HepG2 (cell line): Measurements from ENCODE around the gene NEU1. TPM values are rescaled to one million over a fixed set of nuclear protein-coding genes. Genes with fewer than 3 reads are reported as not detected.

Experiments used
- ATAC-seq: fragments of 200-7000 bp; cut with Tn5 transposase; 3 replicates; pipeline ENCODE4 v1.9.1; 2020; ENCODE audit warnings: mild to moderate bottlenecking, moderate library complexity
- BruUV-seq: library from RNA; stranded (reverse); fragments of 400-500 nt; replicated peaks from 2 replicates; lab custom pipeline; 2021; lab: Mats Ljungman, UMichigan
- CTCF ChIA-PET: fragments of 300-600 bp; formaldehyde crosslinking; extraction: SDS; loops from one replicate; lab custom pipeline; 2021; ENCODE audit warnings: low total read pairs, inconsistent platforms, low intra/inter-chr PET ratio; lab: Yijun Ruan, JAX
- POLR2A ChIA-PET: fragments of 350-600 bp; sonication (Branson Sonifier 250); formaldehyde crosslinking; loops from one replicate; lab custom pipeline; 2020; ENCODE audit warnings: antibody characterized with exemption, inconsistent platforms; lab: Yijun Ruan, JAX
- DNase-seq: peaks from one replicate; pipeline ENCODE4 v3.0.0-alpha.2; 2015; ENCODE audit warnings: low spot score
- FAIRE-seq: peaks from 3 replicates; lab custom pipeline; 2011; peaks lifted over from hg19 to GRCh38; lab: Jason Lieb, UNC
- H2AFZ ChIP-seq: one replicate; pipeline ENCODE4 v1.6.1; 2011; ENCODE audit warnings: low read length, inconsistent platforms
- H3K27ac ChIP-seq: fragments of 300-600 bp; 3 replicates; pipeline ENCODE4 v1.8.0; 2011; ENCODE audit warnings: mixed run types, mild to moderate bottlenecking, mixed read lengths, low read length, inconsistent platforms; ENCODE audit not compliant: insufficient read depth; ENCODE audit errors: extremely low read length
- H3K27me3 ChIP-seq, 2 experiments: fragments of 200-600 bp in 1 of 2; 2 replicates in 1 of 2; 3 replicates in 1 of 2; pipeline versions ENCODE4 v1.6.0 to v1.8.0; 2011; ENCODE audit warnings: low read length in 2 of 2, mild to moderate bottlenecking in 2 of 2, moderate library complexity in 2 of 2, inconsistent platforms in 1 of 2; ENCODE audit not compliant: insufficient read depth in 2 of 2, control insufficient read depth in 1 of 2
- H3K36me3 ChIP-seq, 2 experiments: fragments of 200-600 bp in 1 of 2; replicated peaks in 1 of 2; 2 replicates in 1 of 2; 3 replicates in 1 of 2; pipeline versions ENCODE4 v1.5.1 to v1.8.0; 2011; ENCODE audit warnings: low read length in 2 of 2, inconsistent platforms in 1 of 2; ENCODE audit not compliant: insufficient read depth in 2 of 2, control insufficient read depth in 1 of 2
- H3K4me1 ChIP-seq: 2 replicates; pipeline ENCODE4 v1.5.1; 2012; ENCODE audit warnings: low read length, inconsistent platforms; ENCODE audit not compliant: insufficient read depth
- H3K4me2 ChIP-seq: 2 replicates; pipeline ENCODE4 v1.6.0; 2011; ENCODE audit warnings: low read depth, low read length, inconsistent platforms
- H3K4me3 ChIP-seq, 3 experiments: fragments of 200-600 bp in 1 of 3; sonication (generic), shearing (Covaris generic) in 1 of 3; replicated peaks in 1 of 3; 2 replicates each; pipeline ENCODE4 v1.5.1; 2011 to 2016; ENCODE audit warnings: low read length in 3 of 3, inconsistent platforms in 2 of 3, low read depth in 2 of 3, mild to moderate bottlenecking in 2 of 3, control low read depth in 1 of 3, mixed read lengths in 1 of 3; ENCODE audit not compliant: insufficient read depth in 1 of 3
- H3K79me2 ChIP-seq: one replicate; pipeline ENCODE4 v1.6.1; 2011; ENCODE audit warnings: low read length, inconsistent platforms; ENCODE audit not compliant: insufficient read depth
- H3K9ac ChIP-seq: 2 replicates; pipeline ENCODE4 v1.6.0; 2011; ENCODE audit warnings: mild to moderate bottlenecking, low read depth, low read length, inconsistent platforms; ENCODE audit not compliant: insufficient read depth
- H3K9me3 ChIP-seq: 2 replicates; pipeline ENCODE4 v1.5.1; 2012; ENCODE audit warnings: mild to moderate bottlenecking, low read length
- H4K20me1 ChIP-seq: 2 replicates; pipeline ENCODE4 v1.6.0; 2011; ENCODE audit warnings: inconsistent platforms, mild to moderate bottlenecking, low read length, moderate library complexity; ENCODE audit not compliant: insufficient read depth
- AGO2 ChIP-seq: fragments of 200-400 bp; formaldehyde crosslinking; optimal IDR thresholded peaks from 2 replicates; pipeline ENCODE3; 2017; ENCODE audit warnings: mild to moderate bottlenecking, low read depth, low read length, moderate library complexity
- CEBPG ChIP-seq: IDR thresholded peaks from 2 replicates; pipeline ENCODE4 v1.6.1; 2016
- FOXJ3 ChIP-seq: sonication (generic); formaldehyde crosslinking; IDR thresholded peaks from 2 replicates; pipeline ENCODE4 v1.4.0; 2020; ENCODE audit warnings: missing genetic modification reagents, mild to moderate bottlenecking, borderline replicate concordance
- HHEX ChIP-seq: IDR thresholded peaks from 2 replicates; pipeline ENCODE4 v1.6.1; 2016; ENCODE audit warnings: control low read depth
- HNRNPL ChIP-seq: fragments of 200-400 bp; formaldehyde crosslinking; IDR thresholded peaks from 2 replicates; pipeline ENCODE4 v1.6.1; 2017; ENCODE audit warnings: mild to moderate bottlenecking, low read depth, low read length
- KDM5A ChIP-seq: fragments of 200-600 bp; sonication (generic); IDR thresholded peaks from 2 replicates; pipeline ENCODE4 v1.7.0; 2018; ENCODE audit warnings: antibody characterized with exemption, mild to moderate bottlenecking, low read length, borderline replicate concordance
- NFE2 ChIP-seq: sonication (generic); formaldehyde crosslinking; IDR thresholded peaks from 2 replicates; pipeline ENCODE4 v1.4.0; 2020; ENCODE audit warnings: missing genetic modification reagents
- NR2F2 ChIP-seq: IDR thresholded peaks from 2 replicates; pipeline ENCODE4 v1.6.1; 2012; ENCODE audit warnings: low read depth, inconsistent platforms, borderline replicate concordance
- NR2F6 ChIP-seq, 2 experiments: IDR thresholded peaks; 2 replicates each; pipeline ENCODE4 v1.6.1; 2016; ENCODE audit warnings: antibody characterized with exemption in 1 of 2, mild to moderate bottlenecking in 1 of 2
- PPARG ChIP-seq: conservative IDR thresholded peaks from 2 replicates; pipeline ENCODE4 v1.6.1; 2016; ENCODE audit warnings: missing biosample characterization, missing genetic modification reagents
- RBFOX2 ChIP-seq: fragments of 200-400 bp; formaldehyde crosslinking; IDR thresholded peaks from 2 replicates; pipeline ENCODE4 v1.6.1; 2017; ENCODE audit warnings: low read depth, mild to moderate bottlenecking, low read length
- SIX1 ChIP-seq: sonication (generic); formaldehyde crosslinking; IDR thresholded peaks from 2 replicates; pipeline ENCODE4 v1.4.0; 2020; ENCODE audit warnings: missing genetic modification reagents, borderline replicate concordance
- TRAFD1 ChIP-seq: sonication (generic); formaldehyde crosslinking; IDR thresholded peaks from 2 replicates; pipeline ENCODE4 v1.5.1; 2020; ENCODE audit warnings: missing genetic modification reagents, mild to moderate bottlenecking, borderline replicate concordance
- ZMYM2 ChIP-seq: sonication (generic); formaldehyde crosslinking; IDR thresholded peaks from 2 replicates; pipeline ENCODE4 v1.8.0; 2022; ENCODE audit warnings: mild to moderate bottlenecking, missing genetic modification reagents
- ZNF180 ChIP-seq: sonication (generic); formaldehyde crosslinking; IDR thresholded peaks from 2 replicates; pipeline ENCODE4 v1.4.0; 2020; ENCODE audit warnings: low read depth, missing genetic modification reagents, borderline replicate concordance
- ZNF329 ChIP-seq: sonication (generic); formaldehyde crosslinking; IDR thresholded peaks from 2 replicates; pipeline ENCODE4 v1.9.0; 2021; ENCODE audit warnings: low read depth, mild to moderate bottlenecking, missing genetic modification reagents
- ZNF441 ChIP-seq: sonication (generic); formaldehyde crosslinking; IDR thresholded peaks from 2 replicates; pipeline ENCODE4 v1.7.0; 2021; ENCODE audit warnings: missing genetic modification reagents, borderline replicate concordance
- ZNF841 ChIP-seq: sonication (generic); formaldehyde crosslinking; IDR thresholded peaks from 2 replicates; pipeline ENCODE4 v1.8.1; 2023; ENCODE audit warnings: missing genetic modification reagents, borderline replicate concordance
- ZSCAN25 ChIP-seq: sonication (generic); formaldehyde crosslinking; IDR thresholded peaks from 2 replicates; pipeline ENCODE4 v1.8.0; 2022; ENCODE audit warnings: mild to moderate bottlenecking, missing genetic modification reagents
- ZUFSP ChIP-seq: sonication (generic); formaldehyde crosslinking; IDR thresholded peaks from 2 replicates; pipeline ENCODE4 v1.9.0; 2021; ENCODE audit warnings: missing genetic modification reagents, mild to moderate bottlenecking, borderline replicate concordance
- WGBS: methylation state at CpG from one replicate; pipeline ENCODE4 v1.1.6; 2017; ENCODE audit warnings: low lambda C conversion rate; 5-methylcytosine and 5-hydroxymethylcytosine counted together
- in situ Hi-C: cut with HindIII; loops from 2 replicates; pipeline ENCODE4 v1.10.0; 2017; ENCODE audit warnings: low pct_unique_long_range_greater_than_20kb; ENCODE audit not compliant: extremely low pct_ligation_motif_present
- intact Hi-C: fragments of 100-400 bp; cut with micrococcal nuclease; formaldehyde crosslinking; loops from one replicate; pipeline ENCODE4 v1.10.0; 2022; ENCODE audit not compliant: unreplicated experiment
- polyA plus RNA-seq, 8 experiments: library from polyadenylated mRNA; depleted of rRNA in 3 of 8; stranded (reverse) in 7 of 8; unstranded in 1 of 8; fragments of >200 nt; fragmentation: Illumina TruSeq in 4 of 8; extraction: Trizol in 4 of 8; gene quantifications; 2 replicates each; pipeline versions ENCODE4 v1.2.1 to v1.2.3, GENCODE V29; 2011 to 2016; ENCODE audit warnings: low read depth in 4 of 8, missing spikeins in 1 of 8, mixed read lengths in 1 of 8; ENCODE audit not compliant: insufficient read depth in 1 of 8
- total RNA-seq, 5 experiments: library from RNA; depleted of rRNA; stranded (reverse); fragments of >200 nt; fragmentation: Illumina TruSeq; extraction: Trizol; gene quantifications; 2 replicates each; pipeline ENCODE4 v1.2.3, GENCODE V29; 2016; ENCODE audit warnings: low read depth in 1 of 5

The NEU1 gene
- total and polyA plus RNA-seq, 2 of the 13 experiments (the other 11 are each of a cell fraction or from before 2014, with no cell fraction given) = 215 to 297 TPM

GRCh38 chr6:31886541-31886991 lies 23.9 kb upstream of the NEU1 start:
- no peak overlapping the region for H3K4me2 ChIP-seq
- in situ Hi-C loops = no loop called here
- WGBS = 100% methylated on average over 12 of the region's 18 CpGs
- H4K20me1 ChIP-seq = no peaks in the 10 kb centered on the region
- no peaks in the 10 kb centered on the region for H3K27me3 ChIP-seq
- no peak overlapping the region for H3K27ac ChIP-seq
- no peaks in the 10 kb centered on the region for H3K4me1 ChIP-seq
- DNase-seq (no peak), ATAC-seq (no peak), FAIRE-seq (no peak)
- ChIA-PET POLR2A (no interaction called here), CTCF (no interaction called here)
- H3K36me3 ChIP-seq = peaks cover 56 to 86% of the 10 kb centered on the region in 2 experiments
- no TSS peak for BruUV-seq
- H3K79me2 ChIP-seq = no peaks in the 10 kb centered on the region
- no peak overlapping the region for H3K9ac ChIP-seq
- no peak for TF ChIP-seq ZNF180 (CRISPR knock-in tag)
- TF ChIP-seq FOXJ3 = no peak
- TF ChIP-seq TRAFD1 (CRISPR knock-in tag) = no peak
- TF ChIP-seq ZNF329 = no peak
- peak; percentile 91 for TF ChIP-seq AGO2
- no peak for TF ChIP-seq SIX1 (CRISPR knock-in tag)
- TF ChIP-seq NR2F6 (IDR thresholded peaks at IDR 0.05) = no peak
- no peak for TF ChIP-seq NR2F6 (CRISPR knock-in tag; IDR thresholded peaks at IDR 0.05)
- TF ChIP-seq ZSCAN25 (CRISPR knock-in tag) = no peak
- TF ChIP-seq ZNF841 (CRISPR knock-in tag) = no peak
- TF ChIP-seq ZUFSP (CRISPR knock-in tag) = no peak
- TF ChIP-seq KDM5A = no peak
- TF ChIP-seq RBFOX2 = peak; percentile 63
- no peak for TF ChIP-seq CEBPG (CRISPR knock-in tag)
- no peak for TF ChIP-seq PPARG (CRISPR knock-in tag)
- 0 out of 2 replicates have a peak, but pooled peaks have one; percentile 29 for TF ChIP-seq HNRNPL
- no peak for TF ChIP-seq NR2F2
- TF ChIP-seq ZMYM2 (CRISPR knock-in tag) = no peak
- no peak for TF ChIP-seq ZNF441 (CRISPR knock-in tag)
- TF ChIP-seq HHEX (CRISPR knock-in tag) = no peak
- no peak for TF ChIP-seq NFE2 (CRISPR knock-in tag)
- no peaks in the 10 kb centered on the region for H3K9me3 ChIP-seq
- no peak overlapping the region for H2AFZ ChIP-seq
- H3K4me3 ChIP-seq = no peak overlapping the region
- intact Hi-C loops = no loop called here
